Chondrocyte (in vitro differentiated cells): ENCODE results near the gene RBM19. TPM values are rescaled to one million over a fixed set of nuclear protein-coding genes. Genes with fewer than 3 reads are reported as not detected.
A peak's percentile ranks its signal among the peaks of the same experiment; 100 is the strongest.

Source experiments
- DNase-seq: peaks from one replicate; pipeline ENCODE4 v3.0.0; 2021; ENCODE audit warnings: mixed read lengths, low spot score
- H3K27ac Mint-ChIP-seq: one replicate; pipeline ENCODE4 v1.8.0; 2021; ENCODE audit warnings: mild to moderate bottlenecking, moderate library complexity, mixed read lengths; ENCODE audit not compliant: unreplicated experiment
- H3K27me3 Mint-ChIP-seq: 2 replicates; pipeline ENCODE4 v1.8.0; 2021; ENCODE audit warnings: low read depth, mixed read lengths
- H3K36me3 Mint-ChIP-seq: 2 replicates; pipeline ENCODE4 v1.8.0; 2021; ENCODE audit warnings: low read depth, mixed read lengths
- H3K4me1 Mint-ChIP-seq: 2 replicates; pipeline ENCODE4 v1.8.0; 2021; ENCODE audit warnings: low read depth, mild to moderate bottlenecking, mixed read lengths
- H3K4me3 Mint-ChIP-seq: one replicate; pipeline ENCODE4 v1.8.0; 2021; ENCODE audit warnings: mild to moderate bottlenecking, moderate library complexity, mixed read lengths; ENCODE audit not compliant: unreplicated experiment
- H3K9me3 Mint-ChIP-seq: 2 replicates; pipeline ENCODE4 v1.8.0; 2021; ENCODE audit warnings: low read depth, mixed read lengths
- total RNA-seq: library from RNA; stranded (reverse); gene quantifications from 3 replicates; pipeline ENCODE4 v1.2.1, GENCODE V29; 2021
- TF ChIP-seq, protein P1 (sequence below): fragments of 200-600 bp; sonication (generic); IDR thresholded peaks from 2 replicates; pipeline ENCODE4 v1.5.0; 2021; ENCODE audit warnings: antibody characterized with exemption, mild to moderate bottlenecking, moderate library complexity

RBM19 gene
- total RNA-seq, 1 donor from 2014 or later: 16.2 TPM

- TF ChIP-seq, protein P1, sequence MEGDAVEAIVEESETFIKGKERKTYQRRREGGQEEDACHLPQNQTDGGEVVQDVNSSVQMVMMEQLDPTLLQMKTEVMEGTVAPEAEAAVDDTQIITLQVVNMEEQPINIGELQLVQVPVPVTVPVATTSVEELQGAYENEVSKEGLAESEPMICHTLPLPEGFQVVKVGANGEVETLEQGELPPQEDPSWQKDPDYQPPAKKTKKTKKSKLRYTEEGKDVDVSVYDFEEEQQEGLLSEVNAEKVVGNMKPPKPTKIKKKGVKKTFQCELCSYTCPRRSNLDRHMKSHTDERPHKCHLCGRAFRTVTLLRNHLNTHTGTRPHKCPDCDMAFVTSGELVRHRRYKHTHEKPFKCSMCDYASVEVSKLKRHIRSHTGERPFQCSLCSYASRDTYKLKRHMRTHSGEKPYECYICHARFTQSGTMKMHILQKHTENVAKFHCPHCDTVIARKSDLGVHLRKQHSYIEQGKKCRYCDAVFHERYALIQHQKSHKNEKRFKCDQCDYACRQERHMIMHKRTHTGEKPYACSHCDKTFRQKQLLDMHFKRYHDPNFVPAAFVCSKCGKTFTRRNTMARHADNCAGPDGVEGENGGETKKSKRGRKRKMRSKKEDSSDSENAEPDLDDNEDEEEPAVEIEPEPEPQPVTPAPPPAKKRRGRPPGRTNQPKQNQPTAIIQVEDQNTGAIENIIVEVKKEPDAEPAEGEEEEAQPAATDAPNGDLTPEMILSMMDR: no peak
- peak; percentile 28 for DNase-seq
- H3K9me3 Mint-ChIP-seq: no peaks in the 10 kb centered on the region
- no peak overlapping the region for H3K4me3 Mint-ChIP-seq
- no peaks in the 10 kb centered on the region for H3K27me3 Mint-ChIP-seq
- peaks cover 8% of the 10 kb centered on the region for H3K36me3 Mint-ChIP-seq
- no peak overlapping the region for H3K27ac Mint-ChIP-seq
- peaks cover 6% of the 10 kb centered on the region for H3K4me1 Mint-ChIP-seq
Measured at GRCh38 chr12:113875691-113876090, 90.4 kb downstream of the RBM19 start.

DNA sequence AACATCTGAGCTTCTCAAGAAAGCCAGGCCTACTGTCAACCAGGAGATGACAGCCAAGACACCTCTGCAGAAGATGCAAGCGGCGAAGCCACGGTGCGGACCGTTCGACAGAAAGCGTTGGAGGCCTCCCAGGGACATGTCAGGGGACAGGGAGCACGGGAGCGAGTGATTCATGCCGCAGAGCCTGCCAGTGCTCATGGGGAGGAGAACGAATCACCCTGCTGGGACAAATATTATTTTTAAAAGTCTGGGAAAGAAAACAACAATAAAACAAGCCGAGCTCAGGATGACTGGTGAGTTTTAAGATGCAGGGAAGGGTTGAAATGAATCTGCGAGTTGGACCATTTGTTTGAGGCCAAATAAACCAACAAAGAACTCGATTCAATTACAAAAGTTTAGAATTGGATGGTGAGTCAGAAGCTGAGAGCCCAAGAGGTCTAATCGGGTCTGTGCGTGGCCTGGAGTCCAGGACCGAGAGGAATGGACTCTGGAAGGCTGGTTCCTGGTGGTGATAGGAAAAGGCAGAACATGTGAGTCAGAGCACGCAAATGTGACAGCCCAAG, 91.0 kb downstream of the RBM19 start:
- H3K4me3 Mint-ChIP-seq: no peak overlapping the region
- H3K27ac Mint-ChIP-seq: peak overlapping the region; percentile 22
- H3K36me3 Mint-ChIP-seq: peaks cover 8% of the 10 kb centered on the region
- DNase-seq: peak; percentile 90
- H3K4me1 Mint-ChIP-seq: peaks cover 6% of the 10 kb centered on the region
- TF ChIP-seq, protein P1: no peak
- no peaks in the 10 kb centered on the region for H3K27me3 Mint-ChIP-seq
- no peaks in the 10 kb centered on the region for H3K9me3 Mint-ChIP-seq

DNA sequence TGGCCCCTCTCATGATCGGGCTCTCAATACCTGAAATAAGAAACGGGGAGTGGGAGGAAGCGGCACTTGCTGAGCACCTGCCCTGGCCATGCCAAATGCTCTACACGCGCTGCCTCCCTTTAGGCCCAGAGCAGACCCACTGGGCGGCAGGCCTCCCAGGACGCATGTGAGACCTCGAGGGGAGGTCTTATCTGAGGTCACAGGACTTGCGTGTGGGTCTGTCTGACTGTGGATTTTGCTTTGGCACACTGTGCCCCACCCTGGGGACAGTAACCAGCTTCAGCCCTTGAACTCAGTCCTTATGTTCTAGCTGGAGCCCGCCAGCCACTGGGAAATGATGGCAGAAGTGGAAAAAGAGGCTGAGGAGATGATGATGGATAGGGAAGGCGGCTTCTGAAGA, 91.8 kb downstream of the RBM19 start:
- H3K27ac Mint-ChIP-seq: no peak overlapping the region
- H3K36me3 Mint-ChIP-seq: peaks cover 8% of the 10 kb centered on the region
- no peaks in the 10 kb centered on the region for H3K27me3 Mint-ChIP-seq
- TF ChIP-seq, protein P1: no peak
- H3K4me3 Mint-ChIP-seq: no peak overlapping the region
- no peaks in the 10 kb centered on the region for H3K9me3 Mint-ChIP-seq
- peak; percentile 72 for DNase-seq
- H3K4me1 Mint-ChIP-seq: peaks cover 6% of the 10 kb centered on the region

- H3K4me1 Mint-ChIP-seq: peaks cover 6% of the 10 kb centered on the region
- no peaks in the 10 kb centered on the region for H3K9me3 Mint-ChIP-seq
- DNase-seq: peak; percentile 37
- no peak overlapping the region for H3K4me3 Mint-ChIP-seq
- TF ChIP-seq, protein P1: no peak
- H3K36me3 Mint-ChIP-seq: peaks cover 8% of the 10 kb centered on the region
- no peaks in the 10 kb centered on the region for H3K27me3 Mint-ChIP-seq
- H3K27ac Mint-ChIP-seq: no peak overlapping the region
Measured at GRCh38 chr12:113873740-113874139, 92.4 kb downstream of the RBM19 start.

- TF ChIP-seq, protein P1: no peak
- Mint-ChIP-seq H3K4me1 (peaks cover 6% of the 10 kb centered on the region), H3K27ac (no peak overlapping the region), H3K9me3 (no peaks in the 10 kb centered on the region), H3K4me3 (no peak overlapping the region), H3K36me3 (peaks cover 8% of the 10 kb centered on the region), H3K27me3 (no peaks in the 10 kb centered on the region)
- no peak for DNase-seq
Measured at GRCh38 chr12:113870890-113871289, 95.2 kb downstream of the RBM19 start.
